Loucy (cell line): Measurements from ENCODE around the gene FKBP4.

Experiments
- H2AFZ ChIP-seq: fragments of 200-600 bp; sonication (generic); 2 replicates; pipeline ENCODE4 v1.6.0; 2016; ENCODE audit warnings: antibody characterized with exemption, mild to moderate bottlenecking, low read length, moderate library complexity
- H3F3A ChIP-seq: fragments of 200-600 bp; 2 replicates; pipeline ENCODE4 v1.6.0; 2016; ENCODE audit warnings: antibody characterized with exemption, low read depth, mild to moderate bottlenecking
- H3K27me3 ChIP-seq: fragments of 200-600 bp; sonication (generic); 2 replicates; pipeline ENCODE4 v1.6.1; 2014; ENCODE audit warnings: low read length, mild to moderate bottlenecking; ENCODE audit not compliant: insufficient read depth, poor library complexity, severe bottlenecking
- H3K36me3 ChIP-seq: fragments of 200-600 bp; sonication (generic); 2 replicates; pipeline ENCODE4 v1.6.1; 2016; ENCODE audit warnings: low read length; ENCODE audit not compliant: insufficient read depth
- H3K4me1 ChIP-seq: fragments of 200-600 bp; sonication (generic); 2 replicates; pipeline ENCODE4 v1.5.1; 2014; ENCODE audit warnings: low read length, mild to moderate bottlenecking; ENCODE audit not compliant: insufficient read depth, poor library complexity, severe bottlenecking
- H3K4me2 ChIP-seq: fragments of 200-600 bp; sonication (generic); 2 replicates; pipeline ENCODE4 v1.6.0; 2014; ENCODE audit warnings: antibody characterized with exemption, low read length, low read depth, mild to moderate bottlenecking; ENCODE audit not compliant: poor library complexity, severe bottlenecking
- H3K4me3 ChIP-seq: fragments of 200-600 bp; sonication (generic); 2 replicates; pipeline ENCODE4 v1.5.1; 2014; ENCODE audit warnings: low read length, mild to moderate bottlenecking, mixed read lengths; ENCODE audit not compliant: poor library complexity, severe bottlenecking
- H3K79me2 ChIP-seq: fragments of 200-600 bp; sonication (generic); 2 replicates; pipeline ENCODE4 v1.6.1; 2014; ENCODE audit warnings: low read length; ENCODE audit not compliant: insufficient read depth
- H3K9ac ChIP-seq: fragments of 200-600 bp; sonication (generic); 2 replicates; pipeline ENCODE4 v1.6.0; 2014; ENCODE audit warnings: mild to moderate bottlenecking, low read depth, low read length, moderate library complexity; ENCODE audit not compliant: poor library complexity, severe bottlenecking
- H3K9me2 ChIP-seq: fragments of 200-600 bp; sonication (generic); replicated peaks from 2 replicates; pipeline ENCODE4 v1.6.1; 2016; ENCODE audit warnings: low read depth, low read length, mixed read lengths
- H3K9me3 ChIP-seq: fragments of 200-600 bp; sonication (generic); 2 replicates; pipeline ENCODE4 v1.6.1; 2014; ENCODE audit warnings: mild to moderate bottlenecking, antibody characterized with exemption, low read length, low read depth; ENCODE audit not compliant: insufficient read depth
- H4K20me1 ChIP-seq: fragments of 200-600 bp; sonication (generic); 2 replicates; pipeline ENCODE4 v1.6.0; 2014; ENCODE audit warnings: antibody characterized with exemption, low read length, mild to moderate bottlenecking; ENCODE audit not compliant: insufficient read depth, poor library complexity, severe bottlenecking
- EZH2phosphoT487 ChIP-seq: fragments of 200-600 bp; IDR thresholded peaks from 2 replicates; pipeline ENCODE4 v1.6.1; 2018; ENCODE audit warnings: antibody characterized with exemption, mild to moderate bottlenecking, moderate library complexity, borderline replicate concordance
- TF ChIP-seq, protein P1 (sequence below): fragments of 200-600 bp; sonication (generic); conservative IDR thresholded peaks from 2 replicates; pipeline ENCODE4 v1.5.1; 2014; ENCODE audit warnings: mild to moderate bottlenecking, antibody characterized with exemption, low read length

Gene FKBP4

DNA sequence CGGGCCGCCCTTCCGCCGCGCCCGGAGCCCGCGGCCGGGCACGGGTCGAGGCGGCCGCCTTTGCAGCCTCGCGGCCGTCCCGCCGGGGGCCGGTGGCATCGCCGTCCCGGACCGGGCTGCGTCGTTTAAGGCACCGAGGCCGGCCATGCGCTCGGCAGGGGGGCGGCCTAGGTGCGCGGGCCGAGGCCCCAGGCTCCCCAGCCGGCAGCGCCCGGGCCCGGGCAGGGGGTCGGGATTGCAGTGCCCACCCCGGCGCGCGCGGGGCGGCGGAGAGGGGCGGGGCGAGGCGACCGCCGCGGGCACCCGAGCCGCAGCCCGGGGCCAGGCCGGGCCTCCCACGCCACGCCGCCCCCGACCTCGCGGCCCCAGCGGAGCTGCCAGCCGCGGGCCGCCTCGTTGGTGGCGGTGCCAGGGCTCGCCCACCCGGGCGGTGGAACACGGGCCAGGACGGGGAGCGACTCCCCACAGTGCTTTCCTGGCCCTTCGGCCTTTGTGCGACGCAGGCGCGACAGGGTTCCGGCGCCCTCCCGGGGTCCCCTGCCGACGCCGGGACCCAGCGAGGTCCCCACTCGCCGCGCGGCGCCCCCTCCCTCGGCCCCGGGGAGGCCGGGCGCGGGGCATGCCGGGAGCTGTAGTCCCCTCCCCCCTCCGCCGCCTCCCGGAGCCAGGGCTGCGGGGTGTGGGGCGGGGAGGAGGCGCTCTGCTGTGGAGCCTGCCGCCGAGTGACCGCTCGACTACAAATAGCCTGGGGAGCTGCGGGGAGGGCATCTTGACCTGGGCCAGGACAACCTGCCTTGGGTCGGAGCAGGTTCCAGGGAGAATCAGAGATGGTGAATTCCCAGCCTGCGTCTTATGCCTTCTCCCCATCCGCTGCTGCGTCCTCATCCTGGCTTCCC lies 769 bp downstream of the FKBP4 start:
- H3K4me3 ChIP-seq, result peak overlapping the region; percentile 86
- H3K4me2 ChIP-seq, result peak overlapping the region; percentile 93
- peak overlapping the region; percentile 80 for H3K9ac ChIP-seq
- peaks cover 26% of the 10 kb centered on the region for H4K20me1 ChIP-seq
- TF ChIP-seq, protein P1, sequence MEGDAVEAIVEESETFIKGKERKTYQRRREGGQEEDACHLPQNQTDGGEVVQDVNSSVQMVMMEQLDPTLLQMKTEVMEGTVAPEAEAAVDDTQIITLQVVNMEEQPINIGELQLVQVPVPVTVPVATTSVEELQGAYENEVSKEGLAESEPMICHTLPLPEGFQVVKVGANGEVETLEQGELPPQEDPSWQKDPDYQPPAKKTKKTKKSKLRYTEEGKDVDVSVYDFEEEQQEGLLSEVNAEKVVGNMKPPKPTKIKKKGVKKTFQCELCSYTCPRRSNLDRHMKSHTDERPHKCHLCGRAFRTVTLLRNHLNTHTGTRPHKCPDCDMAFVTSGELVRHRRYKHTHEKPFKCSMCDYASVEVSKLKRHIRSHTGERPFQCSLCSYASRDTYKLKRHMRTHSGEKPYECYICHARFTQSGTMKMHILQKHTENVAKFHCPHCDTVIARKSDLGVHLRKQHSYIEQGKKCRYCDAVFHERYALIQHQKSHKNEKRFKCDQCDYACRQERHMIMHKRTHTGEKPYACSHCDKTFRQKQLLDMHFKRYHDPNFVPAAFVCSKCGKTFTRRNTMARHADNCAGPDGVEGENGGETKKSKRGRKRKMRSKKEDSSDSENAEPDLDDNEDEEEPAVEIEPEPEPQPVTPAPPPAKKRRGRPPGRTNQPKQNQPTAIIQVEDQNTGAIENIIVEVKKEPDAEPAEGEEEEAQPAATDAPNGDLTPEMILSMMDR, result no peak
- TF ChIP-seq EZH2phosphoT487, result no peak
- H3F3A ChIP-seq, result no peaks in the 10 kb centered on the region
- H3K9me2 ChIP-seq, result no peaks in the 10 kb centered on the region
- H2AFZ ChIP-seq, result peak overlapping the region; percentile 70; the same call in 1 of the 2 replicates
- no peaks in the 10 kb centered on the region for H3K27me3 ChIP-seq
- H3K79me2 ChIP-seq, result peaks cover 32% of the 10 kb centered on the region
- no peaks in the 10 kb centered on the region for H3K9me3 ChIP-seq
- peaks cover 30% of the 10 kb centered on the region for H3K4me1 ChIP-seq
- peaks cover 31% of the 10 kb centered on the region; the same call in 1 of the 2 replicates for H3K36me3 ChIP-seq

DNA sequence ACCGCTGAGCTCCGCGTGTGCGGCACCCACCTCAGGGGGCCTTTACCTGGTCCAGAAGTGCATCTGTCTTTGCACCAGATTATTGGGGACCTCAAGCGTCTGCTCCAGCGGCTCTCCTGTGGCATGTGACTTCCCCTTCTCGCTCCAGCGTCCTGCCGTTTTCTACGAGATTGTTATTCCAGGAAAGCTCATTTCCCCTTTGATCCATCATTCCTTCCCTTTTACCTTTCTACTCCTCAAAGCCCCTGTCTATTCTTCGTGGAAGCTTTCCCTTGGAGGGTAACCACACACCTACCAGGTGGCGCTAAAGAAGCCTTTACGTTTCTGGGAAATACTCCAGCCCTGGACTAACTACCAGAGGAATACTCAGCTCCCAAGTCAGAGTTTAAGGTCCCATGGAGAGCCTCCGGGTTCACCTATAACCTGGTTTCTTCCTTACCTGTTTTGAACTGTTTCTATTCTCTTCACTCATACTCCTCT lies 1.5 kb downstream of the FKBP4 start:
- no peaks in the 10 kb centered on the region for H3K27me3 ChIP-seq
- H3K36me3 ChIP-seq, result peaks cover 38% of the 10 kb centered on the region; the same call in 1 of the 2 replicates
- H3K9ac ChIP-seq, result peak overlapping the region; percentile 69
- H4K20me1 ChIP-seq, result peaks cover 26% of the 10 kb centered on the region
- peak overlapping the region; percentile 86 for H3K4me3 ChIP-seq
- peaks cover 35% of the 10 kb centered on the region for H3K79me2 ChIP-seq
- H2AFZ ChIP-seq, result no peak overlapping the region; the same call in 1 of the 2 replicates
- TF ChIP-seq, protein P1, result peak; percentile 41
- TF ChIP-seq EZH2phosphoT487, result no peak
- no peaks in the 10 kb centered on the region for H3K9me2 ChIP-seq
- H3K9me3 ChIP-seq, result no peaks in the 10 kb centered on the region
- peaks cover 30% of the 10 kb centered on the region for H3K4me1 ChIP-seq
- peak overlapping the region; percentile 82 for H3K4me2 ChIP-seq
- no peaks in the 10 kb centered on the region for H3F3A ChIP-seq

DNA sequence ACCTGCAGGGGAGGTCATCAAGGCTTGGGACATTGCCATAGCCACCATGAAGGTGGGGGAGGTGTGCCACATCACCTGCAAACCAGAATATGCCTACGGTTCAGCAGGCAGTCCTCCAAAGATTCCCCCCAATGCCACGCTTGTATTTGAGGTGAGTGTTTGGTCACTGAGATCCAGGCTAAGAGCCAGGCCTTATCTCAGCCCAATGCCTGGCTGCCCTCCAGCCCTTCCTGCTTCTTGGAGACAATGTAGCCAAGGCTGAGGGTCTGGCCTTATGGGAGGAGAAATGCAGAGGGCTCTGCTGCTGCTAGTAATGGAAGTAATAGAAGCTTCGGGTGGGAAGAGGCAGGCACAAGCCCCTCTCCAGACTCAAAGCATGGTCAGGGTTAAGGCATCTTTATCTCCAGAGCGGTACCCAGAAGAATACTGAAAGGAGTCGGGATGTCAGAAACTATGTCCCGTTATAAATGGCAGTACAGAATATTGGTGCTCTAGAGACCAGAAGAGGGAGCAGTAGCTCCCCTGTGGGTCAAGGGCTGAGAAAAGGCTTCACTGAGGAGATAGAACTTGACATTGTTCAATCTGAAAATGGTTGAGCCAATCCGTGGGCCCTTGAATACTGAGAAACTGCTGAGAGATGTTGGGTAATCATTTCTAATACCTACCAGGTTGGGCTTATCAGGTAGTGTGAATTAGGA lies 3.1 kb downstream of the FKBP4 start:
- Histone ChIP-seq H3K36me3 (peaks cover 54% of the 10 kb centered on the region; the same call in 1 of the 2 replicates), H3K79me2 (peaks cover 35% of the 10 kb centered on the region), H3K4me1 (peaks cover 26% of the 10 kb centered on the region), H3K27me3 (no peaks in the 10 kb centered on the region), H3K9ac (peak overlapping the region; percentile 69), H3K4me2 (peak overlapping the region; percentile 82), H3K9me3 (no peaks in the 10 kb centered on the region), H3K9me2 (no peaks in the 10 kb centered on the region), H2AFZ (no peak overlapping the region), H3K4me3 (peak overlapping the region; percentile 21), H3F3A (no peaks in the 10 kb centered on the region), H4K20me1 (peaks cover 26% of the 10 kb centered on the region)
- TF ChIP-seq, protein P1, result peak; percentile 55
- no peak for TF ChIP-seq EZH2phosphoT487
